Vagina (tissue), 2 donors: ENCODE results near the gene ACSM5. TPM values are rescaled to one million over a fixed set of nuclear protein-coding genes. Genes with fewer than 3 reads are reported as not detected.

ENCODE experiments used
- DNase-seq, 2 donors: peaks; one replicate each; pipeline ENCODE4 v3.0.0-alpha.2; 2017; ENCODE audit errors: extremely low spot score in 2 of 2
- H3K27ac ChIP-seq: fragments of 200-600 bp; sonication (generic); one replicate; pipeline ENCODE4 v1.5.1; 2019
- H3K27me3 ChIP-seq: fragments of 200-600 bp; sonication (generic); one replicate; pipeline ENCODE4 v1.5.1; 2019
- H3K36me3 ChIP-seq, 2 donors: fragments of 200-600 bp; sonication (generic); one replicate each; pipeline ENCODE4 v1.5.1; 2017 to 2019
- H3K4me1 ChIP-seq: fragments of 200-600 bp; sonication (generic); one replicate; pipeline ENCODE4 v1.5.1; 2019
- H3K4me3 ChIP-seq, 2 donors: fragments of 200-600 bp; sonication (generic); 1 replicate in 1 of 2; 2 replicates in 1 of 2; pipeline ENCODE4 v1.5.1; 2016 to 2019
- H3K9me3 ChIP-seq: fragments of 200-600 bp; sonication (generic); one replicate; pipeline ENCODE4 v1.5.1; 2019
- POLR2A ChIP-seq, 2 donors: fragments of 450-650 bp; IDR thresholded peaks; one replicate each; pipeline ENCODE4 v1.6.1; 2017; ENCODE audit warnings: antibody characterized with exemption in 2 of 2, mild to moderate bottlenecking in 2 of 2, moderate library complexity in 2 of 2
- POLR2AphosphoS5 ChIP-seq, 2 donors: sonication (generic); formaldehyde crosslinking; IDR thresholded peaks; one replicate each; pipeline ENCODE4 v1.9.0; 2017; ENCODE audit warnings: antibody characterized with exemption in 2 of 2, mild to moderate bottlenecking in 2 of 2, low read depth in 1 of 2; ENCODE audit not compliant: insufficient read depth in 1 of 2
- intact Hi-C: fragments of 100-400 bp; cut with DNase I; formaldehyde crosslinking; loops from one replicate; pipeline ENCODE4 v1.15.1; 2023
- total RNA-seq: library from RNA; depleted of rRNA; stranded (reverse); fragments of >200 nt; gene quantifications from one replicate; pipeline ENCODE4 v1.2.3, GENCODE V29; 2016
- TF ChIP-seq, protein P1 (sequence below), 3 experiments: fragments of 450-650 bp in 2 of 3; fragments of 200-600 bp in 1 of 3; sonication (generic) in 1 of 3; IDR thresholded peaks; one replicate each; pipeline ENCODE4 v1.5.1; 2017 to 2019; ENCODE audit warnings: antibody characterized with exemption in 3 of 3, mild to moderate bottlenecking in 2 of 3, moderate library complexity in 2 of 3

Gene ACSM5, protein sequence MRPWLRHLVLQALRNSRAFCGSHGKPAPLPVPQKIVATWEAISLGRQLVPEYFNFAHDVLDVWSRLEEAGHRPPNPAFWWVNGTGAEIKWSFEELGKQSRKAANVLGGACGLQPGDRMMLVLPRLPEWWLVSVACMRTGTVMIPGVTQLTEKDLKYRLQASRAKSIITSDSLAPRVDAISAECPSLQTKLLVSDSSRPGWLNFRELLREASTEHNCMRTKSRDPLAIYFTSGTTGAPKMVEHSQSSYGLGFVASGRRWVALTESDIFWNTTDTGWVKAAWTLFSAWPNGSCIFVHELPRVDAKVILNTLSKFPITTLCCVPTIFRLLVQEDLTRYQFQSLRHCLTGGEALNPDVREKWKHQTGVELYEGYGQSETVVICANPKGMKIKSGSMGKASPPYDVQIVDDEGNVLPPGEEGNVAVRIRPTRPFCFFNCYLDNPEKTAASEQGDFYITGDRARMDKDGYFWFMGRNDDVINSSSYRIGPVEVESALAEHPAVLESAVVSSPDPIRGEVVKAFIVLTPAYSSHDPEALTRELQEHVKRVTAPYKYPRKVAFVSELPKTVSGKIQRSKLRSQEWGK
- total RNA-seq = 2.9 TPM

DNA sequence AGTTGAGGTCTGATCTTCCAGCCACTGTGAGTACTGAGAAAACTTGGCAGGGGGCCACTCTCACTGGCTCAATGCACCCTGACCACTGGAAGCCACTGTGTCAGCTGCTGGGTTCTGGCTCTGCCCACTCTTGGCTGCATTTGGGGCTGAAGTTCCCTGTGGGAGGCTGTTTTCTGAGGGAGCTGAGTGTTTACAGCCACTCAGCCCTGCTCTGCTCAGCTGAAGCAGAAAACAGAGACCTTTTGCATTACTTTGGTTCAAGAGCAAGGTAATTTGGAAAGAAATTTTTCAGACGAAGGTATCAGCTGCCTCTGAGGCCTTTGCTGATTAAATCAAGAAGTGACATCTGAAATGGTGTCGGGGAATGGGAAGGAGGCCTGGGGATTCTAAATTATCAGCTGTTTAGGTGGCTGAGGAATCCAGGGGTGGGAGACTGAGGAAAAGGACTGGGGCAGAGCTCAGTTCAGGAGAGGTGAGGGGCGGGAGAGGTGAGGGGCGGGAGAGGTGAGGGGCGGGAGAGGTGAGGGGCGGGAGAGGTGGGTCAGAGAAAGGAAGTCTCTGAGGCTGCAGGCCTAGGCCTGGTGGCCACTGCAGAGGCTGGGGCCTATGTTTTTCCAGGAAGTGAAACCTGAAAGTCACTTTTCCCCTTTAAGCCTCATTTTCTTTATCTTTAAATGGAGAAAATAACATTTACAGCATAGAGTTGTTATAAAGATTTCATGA, at the start of gene ACSM5:
Gene ACSM5 (plus strand): TSS at position 137 of the 723 bp plus-strand sequence. CDS start 1,951 bp downstream, outside the sequence.
- peak within 1 kb of the TSS in 1 of 2 donors; percentile 9 for H3K4me3 ChIP-seq
- intact Hi-C loops = no loop called here

DNA sequence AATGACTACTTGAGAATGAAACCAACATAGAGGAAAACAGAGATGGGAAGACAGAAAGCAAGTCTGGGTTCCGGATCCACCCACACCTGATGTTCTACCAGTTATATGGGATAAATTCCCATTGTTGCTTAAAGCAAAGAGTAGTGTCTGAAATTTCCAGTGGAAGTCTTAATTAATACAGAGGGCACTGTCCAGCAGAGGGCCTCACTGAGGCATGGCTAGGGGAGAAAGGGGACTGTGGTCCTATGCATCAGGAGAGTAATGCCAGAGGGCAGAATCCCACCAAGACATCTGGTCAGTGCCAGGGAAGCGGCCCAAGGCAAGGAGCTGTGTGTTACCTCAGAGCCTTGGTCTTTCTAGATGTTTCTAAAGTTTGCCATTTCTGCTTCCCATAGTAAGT, 49.3 kb upstream of the ACSM5 start:
- Histone ChIP-seq H3K4me3 (no peak overlapping the region), H3K27me3 (no peaks in the 10 kb centered on the region), H3K4me1 (no peaks in the 10 kb centered on the region), H3K9me3 (no peaks in the 10 kb centered on the region), H3K27ac (no peak overlapping the region), H3K36me3 (no peaks in the 10 kb centered on the region)
- intact Hi-C loops = no loop called here
- no peak for TF ChIP-seq POLR2AphosphoS5 (IDR thresholded peaks at IDR 0.05; ENCODE audit: insufficient read depth in 1 of 2, low read depth in 1 of 2)
- TF ChIP-seq, protein P1, sequence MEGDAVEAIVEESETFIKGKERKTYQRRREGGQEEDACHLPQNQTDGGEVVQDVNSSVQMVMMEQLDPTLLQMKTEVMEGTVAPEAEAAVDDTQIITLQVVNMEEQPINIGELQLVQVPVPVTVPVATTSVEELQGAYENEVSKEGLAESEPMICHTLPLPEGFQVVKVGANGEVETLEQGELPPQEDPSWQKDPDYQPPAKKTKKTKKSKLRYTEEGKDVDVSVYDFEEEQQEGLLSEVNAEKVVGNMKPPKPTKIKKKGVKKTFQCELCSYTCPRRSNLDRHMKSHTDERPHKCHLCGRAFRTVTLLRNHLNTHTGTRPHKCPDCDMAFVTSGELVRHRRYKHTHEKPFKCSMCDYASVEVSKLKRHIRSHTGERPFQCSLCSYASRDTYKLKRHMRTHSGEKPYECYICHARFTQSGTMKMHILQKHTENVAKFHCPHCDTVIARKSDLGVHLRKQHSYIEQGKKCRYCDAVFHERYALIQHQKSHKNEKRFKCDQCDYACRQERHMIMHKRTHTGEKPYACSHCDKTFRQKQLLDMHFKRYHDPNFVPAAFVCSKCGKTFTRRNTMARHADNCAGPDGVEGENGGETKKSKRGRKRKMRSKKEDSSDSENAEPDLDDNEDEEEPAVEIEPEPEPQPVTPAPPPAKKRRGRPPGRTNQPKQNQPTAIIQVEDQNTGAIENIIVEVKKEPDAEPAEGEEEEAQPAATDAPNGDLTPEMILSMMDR (IDR thresholded peaks at IDR 0.05) = no peak
- TF ChIP-seq POLR2A (IDR thresholded peaks at IDR 0.05) = no peak
- DNase-seq = no peak

More for the DNA sequence above, at the start of gene ACSM5:
- H3K27ac ChIP-seq = peak within 1 kb of the TSS; percentile 67
- no peaks in the 10 kb centered on the region for H3K36me3 ChIP-seq
- H3K27me3 ChIP-seq = no peaks in the 10 kb centered on the region
- TF ChIP-seq POLR2A (IDR thresholded peaks at IDR 0.05) = no peak
- H3K4me1 ChIP-seq = peaks cover 12% of the 10 kb centered on the region
- no peaks in the 10 kb centered on the region for H3K9me3 ChIP-seq
- no peak for DNase-seq

DNA sequence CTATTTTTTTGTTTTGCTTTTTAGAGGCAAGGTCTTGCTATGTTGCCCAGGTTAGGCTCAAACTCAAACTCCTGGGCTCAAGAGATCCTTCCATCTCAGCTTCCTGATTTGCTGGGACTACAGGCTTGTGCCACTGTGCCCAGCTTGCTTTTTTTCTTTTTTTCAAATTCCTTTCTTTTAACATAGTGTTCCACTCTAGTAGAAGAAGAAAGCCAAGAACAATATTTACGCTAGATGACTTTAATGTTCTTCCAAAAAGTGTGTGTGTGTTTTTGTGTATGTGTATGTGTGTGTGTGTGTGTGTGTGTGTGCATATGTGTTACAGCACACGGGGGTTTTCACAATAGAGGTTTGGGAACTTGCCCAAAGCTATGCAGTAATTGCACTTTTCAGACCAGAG, 46.1 kb upstream of the ACSM5 start:
- TF ChIP-seq POLR2AphosphoS5 (IDR thresholded peaks at IDR 0.05; ENCODE audit: insufficient read depth in 1 of 2, low read depth in 1 of 2) = no peak
- TF ChIP-seq, protein P1 (IDR thresholded peaks at IDR 0.05) = no peak
- no peak for TF ChIP-seq POLR2A (IDR thresholded peaks at IDR 0.05)
- Histone ChIP-seq H3K4me1 (no peaks in the 10 kb centered on the region), H3K27ac (no peak overlapping the region)

DNA sequence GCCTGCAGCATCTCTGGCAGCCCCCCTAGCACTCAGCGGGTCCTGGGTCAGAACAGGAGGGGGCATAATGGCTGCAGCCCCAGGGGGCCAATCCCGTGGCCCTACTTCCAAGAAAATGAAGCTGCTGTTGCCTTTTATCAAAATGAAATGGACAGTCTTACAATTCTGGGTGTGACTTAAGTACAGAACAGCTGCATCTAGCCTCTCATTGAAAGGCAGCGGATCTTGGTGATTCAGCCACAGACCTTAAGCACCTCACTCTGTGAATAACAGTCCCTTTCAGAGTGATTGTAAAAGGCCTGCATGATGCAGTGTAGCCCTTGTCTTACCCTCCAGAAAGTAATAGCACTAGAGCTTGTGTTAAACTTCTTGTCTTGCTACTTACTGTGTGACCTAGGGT, 45.3 kb upstream of the ACSM5 start:
- no peak for DNase-seq
- no peak overlapping the region for H3K4me3 ChIP-seq
- no peaks in the 10 kb centered on the region for H3K27me3 ChIP-seq
- TF ChIP-seq, protein P1 (IDR thresholded peaks at IDR 0.05) = no peak
- TF ChIP-seq POLR2AphosphoS5 (IDR thresholded peaks at IDR 0.05; ENCODE audit: insufficient read depth in 1 of 2, low read depth in 1 of 2) = no peak
- TF ChIP-seq POLR2A (IDR thresholded peaks at IDR 0.05) = no peak
- H3K9me3 ChIP-seq = no peaks in the 10 kb centered on the region
- no peaks in the 10 kb centered on the region for H3K36me3 ChIP-seq
- no peak overlapping the region for H3K27ac ChIP-seq
- H3K4me1 ChIP-seq = no peaks in the 10 kb centered on the region
- intact Hi-C loops = no loop called here

More for the DNA sequence above, 46.1 kb upstream of the ACSM5 start:
- H3K9me3 ChIP-seq = no peaks in the 10 kb centered on the region
- intact Hi-C loops = no loop called here
- no peak overlapping the region for H3K4me3 ChIP-seq
- DNase-seq = no peak
- no peaks in the 10 kb centered on the region for H3K27me3 ChIP-seq
- H3K36me3 ChIP-seq = no peaks in the 10 kb centered on the region

DNA sequence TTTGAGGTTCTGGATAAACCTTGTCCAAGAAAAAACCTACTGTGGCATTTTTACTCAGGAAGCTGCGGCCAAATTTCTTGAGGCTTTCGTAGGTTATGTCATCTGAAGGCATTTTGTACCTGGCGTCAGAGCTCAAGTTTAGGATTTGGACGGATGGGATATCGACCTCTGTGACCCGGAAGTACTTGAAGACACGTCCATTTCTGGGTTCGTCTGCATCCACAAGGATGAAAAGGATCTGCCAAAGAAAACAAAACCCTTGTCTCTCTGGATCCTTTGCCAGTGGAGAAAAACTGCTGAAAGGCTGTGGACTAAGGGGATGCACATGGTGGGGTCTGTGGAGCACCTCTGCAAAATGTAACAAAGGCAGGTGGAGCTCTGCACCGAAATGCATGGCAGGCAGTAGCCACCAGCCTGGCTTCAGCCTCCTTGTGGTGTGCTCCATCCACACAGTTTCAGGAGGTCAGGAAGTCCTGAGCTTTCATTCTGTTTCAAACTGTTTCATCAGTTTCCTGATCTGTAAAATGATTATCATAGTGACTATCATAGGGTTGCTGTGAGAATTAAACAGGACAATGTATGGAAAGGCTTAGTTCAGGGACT, 39.8 kb upstream of the ACSM5 start:
- Histone ChIP-seq H3K4me3 (no peak overlapping the region), H3K4me1 (no peaks in the 10 kb centered on the region), H3K27me3 (no peaks in the 10 kb centered on the region), H3K36me3 (no peaks in the 10 kb centered on the region), H3K9me3 (no peaks in the 10 kb centered on the region), H3K27ac (no peak overlapping the region)
- TF ChIP-seq, protein P1 (IDR thresholded peaks at IDR 0.05) = no peak
- TF ChIP-seq POLR2AphosphoS5 (IDR thresholded peaks at IDR 0.05; ENCODE audit: insufficient read depth in 1 of 2, low read depth in 1 of 2) (no peak), POLR2A (IDR thresholded peaks at IDR 0.05) (no peak)
- DNase-seq = no peak
- intact Hi-C loops = no loop called here
